Measurements from ENCODE around the gene FAM107B. TPM values are rescaled to one million over a fixed set of nuclear protein-coding genes. Genes with fewer than 3 reads are reported as not detected.

Gene FAM107B
- total and polyA plus RNA-seq, 2 of the 13 experiments (the other 11 are each of a cell fraction or from before 2014, with no cell fraction given), result 15.7 to 24.8 TPM

DNA sequence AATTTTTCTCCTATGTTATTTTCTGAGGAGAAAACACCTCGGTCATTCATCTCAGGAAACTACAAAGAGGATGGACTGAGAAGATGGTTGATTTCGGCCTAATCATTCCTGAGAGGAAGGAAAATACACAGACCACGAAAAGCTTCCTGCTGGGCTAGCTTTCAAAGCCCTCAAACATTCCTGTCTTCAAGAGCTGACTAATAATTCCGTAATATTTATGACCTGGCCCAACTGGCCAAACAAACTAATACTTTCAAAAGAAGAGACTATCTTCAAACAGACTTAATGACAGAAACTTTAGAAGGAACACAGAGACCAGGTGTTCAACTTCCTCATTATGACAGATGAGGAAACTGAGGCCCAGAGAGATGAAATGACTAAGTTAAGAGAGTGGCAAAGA, 228.9 kb downstream of the FAM107B start:
- WGBS (ENCODE audit: low lambda C conversion rate), result 85% methylated on average over 4 of the region's 4 CpGs
- TF ChIP-seq ZNF703 (CRISPR knock-in tag; IDR thresholded peaks at IDR 0.05; ENCODE audit: borderline replicate concordance), result no peak
- TF ChIP-seq ZBTB44 (CRISPR knock-in tag; IDR thresholded peaks at IDR 0.05), result no peak
- no peak for TF ChIP-seq PHB2 (IDR thresholded peaks at IDR 0.05; ENCODE audit: partially characterized antibody)
- no peak for TF ChIP-seq ZNF629 (CRISPR knock-in tag; conservative IDR thresholded peaks at IDR 0.05)
- TF ChIP-seq ZSCAN12 (CRISPR knock-in tag; IDR thresholded peaks at IDR 0.05), result no peak
- TF ChIP-seq ZNF512 (CRISPR knock-in tag; IDR thresholded peaks at IDR 0.05), result no peak
- no peak for TF ChIP-seq SSRP1 (CRISPR knock-in tag; IDR thresholded peaks at IDR 0.05)
- TF ChIP-seq ZNF383 (CRISPR knock-in tag; IDR thresholded peaks at IDR 0.05; ENCODE audit: borderline replicate concordance), result no peak
- TF ChIP-seq AKAP8 (CRISPR knock-in tag; IDR thresholded peaks at IDR 0.05), result no peak
- TF ChIP-seq, protein P1, sequence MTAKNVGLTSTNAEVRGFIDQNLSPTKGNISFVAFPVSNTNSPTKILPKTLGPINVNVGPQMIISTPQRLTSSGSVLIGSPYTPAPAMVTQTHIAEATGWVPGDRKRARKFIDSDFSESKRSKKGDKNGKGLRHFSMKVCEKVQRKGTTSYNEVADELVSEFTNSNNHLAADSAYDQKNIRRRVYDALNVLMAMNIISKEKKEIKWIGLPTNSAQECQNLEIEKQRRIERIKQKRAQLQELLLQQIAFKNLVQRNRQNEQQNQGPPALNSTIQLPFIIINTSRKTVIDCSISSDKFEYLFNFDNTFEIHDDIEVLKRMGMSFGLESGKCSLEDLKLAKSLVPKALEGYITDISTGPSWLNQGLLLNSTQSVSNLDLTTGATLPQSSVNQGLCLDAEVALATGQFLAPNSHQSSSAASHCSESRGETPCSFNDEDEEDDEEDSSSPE (CRISPR knock-in tag; IDR thresholded peaks at IDR 0.05), result no peak
- TF ChIP-seq CAMTA2 (CRISPR knock-in tag; IDR thresholded peaks at IDR 0.05; ENCODE audit: borderline replicate concordance), result no peak
- no peak for TF ChIP-seq SMAD9 (CRISPR knock-in tag; IDR thresholded peaks at IDR 0.05)
- no peak for TF ChIP-seq ZBTB46 (CRISPR knock-in tag; IDR thresholded peaks at IDR 0.05; ENCODE audit: borderline replicate concordance)
- no peak for TF ChIP-seq KLF16 (CRISPR knock-in tag; IDR thresholded peaks at IDR 0.05)
- TF ChIP-seq, protein P2, sequence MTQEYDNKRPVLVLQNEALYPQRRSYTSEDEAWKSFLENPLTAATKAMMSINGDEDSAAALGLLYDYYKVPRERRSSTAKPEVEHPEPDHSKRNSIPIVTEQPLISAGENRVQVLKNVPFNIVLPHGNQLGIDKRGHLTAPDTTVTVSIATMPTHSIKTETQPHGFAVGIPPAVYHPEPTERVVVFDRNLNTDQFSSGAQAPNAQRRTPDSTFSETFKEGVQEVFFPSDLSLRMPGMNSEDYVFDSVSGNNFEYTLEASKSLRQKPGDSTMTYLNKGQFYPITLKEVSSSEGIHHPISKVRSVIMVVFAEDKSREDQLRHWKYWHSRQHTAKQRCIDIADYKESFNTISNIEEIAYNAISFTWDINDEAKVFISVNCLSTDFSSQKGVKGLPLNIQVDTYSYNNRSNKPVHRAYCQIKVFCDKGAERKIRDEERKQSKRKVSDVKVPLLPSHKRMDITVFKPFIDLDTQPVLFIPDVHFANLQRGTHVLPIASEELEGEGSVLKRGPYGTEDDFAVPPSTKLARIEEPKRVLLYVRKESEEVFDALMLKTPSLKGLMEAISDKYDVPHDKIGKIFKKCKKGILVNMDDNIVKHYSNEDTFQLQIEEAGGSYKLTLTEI (CRISPR knock-in tag; conservative IDR thresholded peaks at IDR 0.05), result no peak
- no peak for TF ChIP-seq ZNF44 (CRISPR knock-in tag; IDR thresholded peaks at IDR 0.05)
- TF ChIP-seq, protein P3, sequence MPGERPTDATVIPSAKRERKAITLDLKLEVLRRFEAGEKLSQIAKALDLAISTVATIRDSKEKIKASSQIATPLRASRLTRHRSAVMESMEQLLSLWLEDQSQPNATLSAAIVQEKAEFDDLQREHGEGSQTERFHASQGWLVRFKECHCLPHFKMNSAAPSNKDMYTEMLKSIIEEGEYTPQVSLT (CRISPR knock-in tag; IDR thresholded peaks at IDR 0.05; ENCODE audit: borderline replicate concordance, low read depth), result no peak

More for the DNA sequence above, 228.9 kb downstream of the FAM107B start:
- Histone ChIP-seq H3K27ac (ENCODE audit: extremely low read length, insufficient read depth, low read length) (no peak overlapping the region), H3K4me3 (replicated peaks in 1 of 3; ENCODE audit: insufficient read depth in 1 of 3, low read depth in 2 of 3, low read length in 3 of 3) (no peak overlapping the region), H3K27me3 (ENCODE audit: control insufficient read depth in 1 of 2, insufficient read depth in 2 of 2, low read length in 2 of 2) (no peaks in the 10 kb centered on the region), H2AFZ (ENCODE audit: low read length) (no peak overlapping the region), H3K79me2 (ENCODE audit: insufficient read depth, low read length) (peaks cover 16% of the 10 kb centered on the region), H3K36me3 (replicated peaks in 1 of 2; ENCODE audit: control insufficient read depth in 1 of 2, insufficient read depth in 2 of 2, low read length in 2 of 2) (peaks cover 5 to 8% of the 10 kb centered on the region in 2 experiments; a peak in 1 of 5 replicates), H3K9ac (ENCODE audit: insufficient read depth, low read depth, low read length) (no peak overlapping the region), H3K4me2 (ENCODE audit: low read depth, low read length) (no peak overlapping the region), H4K20me1 (ENCODE audit: insufficient read depth, low read length) (no peaks in the 10 kb centered on the region; the same call in 1 of the 2 replicates), H3K4me1 (ENCODE audit: insufficient read depth, low read length) (peaks cover 26% of the 10 kb centered on the region), H3K9me3 (ENCODE audit: low read length) (no peaks in the 10 kb centered on the region)
- POLR2A ChIA-PET, result interaction anchor here (1.2 kb wide), 1 partner anchor 33 kb away, joined by 3 read pairs; no protein-coding TSS in a partner anchor
- DNase-seq (ENCODE audit: low spot score), result no peak
- intact Hi-C loops (cut with micrococcal nuclease; ENCODE audit: unreplicated experiment), result no loop called here
- in situ Hi-C loops (cut with HindIII; ENCODE audit: extremely low pct_ligation_motif_present, low pct_unique_long_range_greater_than_20kb), result no loop called here
- no peak for ATAC-seq
- BruUV-seq (replicated peaks), result no TSS peak
- CTCF ChIA-PET (ENCODE audit: low intra/inter-chr PET ratio, low total read pairs), result no interaction called here
- FAIRE-seq, result no peak
